HG03460 (cell line): ENCODE results near the gene SDK1.

Source experiments
- ATAC-seq: cut with Tn5 transposase; IDR thresholded peaks from one replicate; pipeline ENCODE4 v1.9.1; 2021; ENCODE audit not compliant: unreplicated experiment

SDK1 gene

GRCh38 chr7:3965794-3966395 lies 664.8 kb downstream of the SDK1 start:
- no peak for ATAC-seq

DNA sequence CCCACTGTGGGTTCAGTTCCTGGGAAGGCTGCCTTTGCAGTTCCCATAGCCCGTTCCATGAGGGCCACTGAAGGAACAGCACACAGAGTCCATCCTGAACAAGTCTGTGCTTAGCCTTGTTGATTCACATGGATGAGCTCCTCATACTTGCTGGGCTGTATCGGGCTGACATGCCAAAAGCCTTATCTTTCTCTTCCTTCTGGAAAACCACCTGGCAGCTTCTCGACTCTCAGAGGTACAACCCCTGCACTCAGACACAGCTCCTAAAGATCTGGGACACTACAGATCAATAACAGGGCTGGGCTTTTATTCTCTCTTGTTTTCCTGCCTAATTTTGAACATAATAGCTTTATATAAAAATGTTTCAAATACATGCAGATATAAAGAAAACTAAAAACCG lies 667.2 kb downstream of the SDK1 start:
- no peak for ATAC-seq

- ATAC-seq = no peak
These were observed 668.2 kb downstream of the SDK1 start for GRCh38 chr7:3969286-3969685.

- ATAC-seq = no peak
These were observed 670.3 kb downstream of the SDK1 start for GRCh38 chr7:3971323-3971722.

GRCh38 chr7:3973264-3973663 lies 672.2 kb downstream of the SDK1 start:
- no peak for ATAC-seq

- ATAC-seq = no peak
These were observed 673.3 kb downstream of the SDK1 start for GRCh38 chr7:3974329-3974728.

DNA sequence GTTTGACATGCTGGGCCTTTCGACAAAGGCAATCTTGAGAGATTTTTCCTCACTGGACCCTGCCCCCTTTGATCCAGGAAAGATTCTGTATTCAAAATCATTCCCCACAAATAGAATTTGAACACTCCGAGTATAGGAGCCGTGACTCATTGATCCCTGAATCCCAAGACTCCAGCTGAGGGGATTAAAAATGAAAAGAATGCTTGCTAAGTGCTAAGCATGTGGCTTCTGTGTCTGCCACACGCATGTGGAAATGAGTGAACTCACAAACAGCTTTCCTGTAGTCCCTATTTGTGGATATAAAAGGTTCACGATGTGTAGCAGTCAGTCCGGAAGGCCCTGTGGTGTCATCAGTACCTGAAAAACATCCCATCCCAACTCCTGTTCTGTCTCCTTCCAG lies 674.3 kb downstream of the SDK1 start:
- ATAC-seq = no peak

DNA sequence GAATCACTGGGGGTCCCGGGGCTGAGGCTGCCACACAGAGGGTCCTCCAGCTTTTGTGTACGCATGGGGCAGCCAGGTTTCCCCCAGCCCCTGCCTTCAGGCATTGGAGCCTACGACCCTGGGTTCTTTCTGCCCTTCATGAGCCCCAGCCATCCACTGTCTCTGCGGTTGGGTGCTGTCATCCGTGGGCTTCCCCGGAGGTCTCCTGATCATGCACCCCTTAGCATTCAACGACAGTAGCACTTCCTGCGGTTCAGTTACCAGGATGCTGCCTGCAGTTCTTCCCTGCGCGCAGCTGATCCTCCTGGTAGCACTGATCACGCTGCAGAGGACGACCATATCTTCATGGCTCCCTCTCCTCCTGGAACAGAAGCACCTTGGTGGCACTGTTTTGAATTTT lies 676.3 kb downstream of the SDK1 start:
- no peak for ATAC-seq

DNA sequence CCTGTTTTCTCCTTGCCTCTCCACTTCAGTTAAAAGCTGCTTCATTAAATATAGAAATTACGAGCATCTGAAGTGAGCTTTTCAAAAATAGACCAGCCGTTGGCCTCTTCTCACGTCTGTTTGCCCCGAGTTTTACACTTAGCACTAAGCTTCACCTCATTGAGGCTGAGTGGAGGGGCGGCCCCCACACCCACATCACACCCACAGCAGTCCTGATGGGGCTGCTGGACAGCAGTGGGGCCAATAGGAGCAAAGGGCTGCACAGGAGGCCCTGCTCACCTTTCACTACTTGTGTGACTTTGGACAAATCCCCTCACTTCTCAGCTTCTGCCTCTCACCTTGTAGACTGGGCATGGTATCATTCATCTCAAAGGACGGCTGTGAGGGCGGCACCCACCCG lies 677.8 kb downstream of the SDK1 start:
- no peak for ATAC-seq

DNA sequence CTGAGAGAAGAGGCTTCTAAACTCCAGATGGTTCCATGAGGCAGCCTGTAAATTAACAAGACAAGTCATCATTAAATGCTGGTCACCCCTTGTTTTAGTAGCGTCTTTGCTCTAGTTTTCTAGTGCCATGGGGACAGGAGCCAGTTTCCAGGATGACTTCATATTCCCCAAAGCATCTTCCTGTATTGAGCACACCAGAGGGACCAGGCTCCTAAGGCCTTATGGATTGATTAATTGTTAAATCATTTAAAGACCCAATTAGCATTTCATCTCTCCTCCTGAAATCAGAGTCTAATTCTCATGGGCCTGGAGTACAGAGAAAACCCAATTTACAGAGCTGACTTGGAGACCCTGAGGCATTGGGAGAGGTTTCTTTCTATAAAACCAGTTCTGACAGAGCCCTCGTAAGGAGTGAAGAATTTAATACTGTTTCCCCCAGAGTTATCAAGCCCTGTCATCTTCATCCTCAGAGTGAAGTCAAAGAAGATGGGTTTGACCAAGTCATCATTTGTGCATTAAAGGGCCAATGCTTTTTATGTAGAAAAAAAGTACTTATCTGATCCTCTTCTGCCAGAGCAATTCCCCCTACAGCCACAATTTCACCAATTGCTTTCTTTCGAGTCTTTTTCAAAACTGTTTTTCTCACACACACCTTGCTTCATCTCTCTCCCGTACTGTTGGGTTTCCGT lies 678.7 kb downstream of the SDK1 start:
- ATAC-seq = no peak

GRCh38 chr7:3980300-3980643 lies 679.2 kb downstream of the SDK1 start:
- no peak for ATAC-seq

DNA sequence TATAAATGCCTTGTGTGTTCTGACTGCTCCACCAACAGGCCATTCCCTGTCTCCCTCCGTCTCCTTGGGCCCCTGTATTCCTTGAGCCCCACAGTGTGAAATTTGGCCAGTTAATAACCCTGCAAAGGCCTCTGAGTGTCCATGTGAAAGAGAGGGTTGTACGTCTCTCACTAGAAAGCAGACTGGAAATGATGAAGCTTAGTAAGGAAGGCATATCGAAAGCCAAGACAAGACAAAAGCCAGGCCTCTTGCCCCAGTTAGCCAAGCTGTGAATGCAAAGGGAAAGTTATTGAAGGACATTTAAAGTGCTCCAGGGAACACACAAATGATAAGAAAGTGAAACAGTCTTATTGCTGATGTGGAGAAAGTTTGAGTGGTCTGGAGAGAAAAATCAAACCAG lies 680.2 kb downstream of the SDK1 start:
- no peak for ATAC-seq

- no peak for ATAC-seq
These were observed 683.4 kb downstream of the SDK1 start for GRCh38 chr7:3984456-3984855.

- no peak for ATAC-seq
These were observed 685.9 kb downstream of the SDK1 start for GRCh38 chr7:3986927-3987326.

GRCh38 chr7:3987426-3987927 lies 686.4 kb downstream of the SDK1 start:
- no peak for ATAC-seq

GRCh38 chr7:3989723-3990122 lies 688.7 kb downstream of the SDK1 start:
- ATAC-seq = no peak

DNA sequence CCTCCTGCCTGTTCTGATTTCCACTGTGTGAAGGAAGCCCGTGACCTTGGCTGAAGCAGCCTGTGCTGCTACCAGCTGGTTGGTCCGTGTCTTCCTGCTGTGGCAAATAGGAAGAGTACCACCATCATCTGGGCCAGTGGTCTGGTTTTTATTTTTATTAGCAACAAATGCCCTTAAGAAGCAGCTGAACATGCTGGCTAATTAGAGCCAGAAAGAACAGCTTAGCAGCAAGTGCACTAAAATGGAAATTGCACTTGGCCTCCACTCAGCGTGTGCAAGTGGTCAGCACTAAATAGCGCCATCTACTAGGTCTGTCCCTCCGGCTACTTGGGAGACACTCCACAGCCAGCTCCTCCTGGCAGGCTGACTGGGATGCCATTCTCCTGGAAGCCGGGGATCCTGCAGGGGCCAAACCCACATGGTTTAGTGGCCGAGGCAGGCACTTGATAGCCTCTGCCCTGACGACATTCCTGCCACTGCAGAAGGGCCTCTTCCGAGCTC lies 690.7 kb downstream of the SDK1 start:
- ATAC-seq = no peak

DNA sequence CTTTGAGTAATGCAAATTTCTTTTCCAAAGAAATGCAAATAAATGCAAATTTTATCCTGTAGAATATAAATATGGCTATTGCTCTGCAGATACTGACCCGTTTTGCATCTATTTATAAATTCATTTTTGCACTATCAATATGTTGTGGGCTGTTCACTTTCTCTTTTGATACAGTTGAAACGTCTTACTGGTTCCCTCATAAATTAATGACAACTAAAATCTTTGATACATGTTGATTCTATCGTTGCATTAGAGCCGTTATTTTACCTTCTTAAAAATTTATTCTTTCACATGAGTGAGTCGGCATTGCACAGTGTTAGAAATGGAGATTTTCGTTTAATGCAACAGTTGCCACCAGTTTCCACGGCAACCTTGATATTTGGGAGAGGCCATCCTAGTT lies 691.8 kb downstream of the SDK1 start:
- no peak for ATAC-seq

- no peak for ATAC-seq
These were observed 693.7 kb downstream of the SDK1 start for GRCh38 chr7:3994764-3995163.

DNA sequence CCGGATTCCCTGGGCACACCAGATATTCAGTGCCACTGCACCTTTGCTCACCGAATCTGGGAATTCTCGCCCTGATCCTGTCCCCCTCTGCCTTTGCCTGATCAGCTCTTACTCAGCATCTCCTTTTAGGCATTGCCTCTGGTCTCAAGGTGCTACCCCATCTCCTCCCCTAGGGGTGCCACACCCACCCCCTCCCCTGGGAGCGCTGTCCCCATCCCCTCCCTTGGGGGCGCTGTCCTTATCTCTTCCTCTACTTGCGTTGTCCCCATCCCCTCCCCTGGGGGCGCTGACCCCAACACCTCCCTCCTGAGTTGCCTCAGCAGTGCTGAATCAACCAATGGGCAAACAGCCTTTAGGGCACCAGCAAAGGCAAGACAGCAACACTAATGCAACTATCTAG lies 694.1 kb downstream of the SDK1 start:
- ATAC-seq = no peak

DNA sequence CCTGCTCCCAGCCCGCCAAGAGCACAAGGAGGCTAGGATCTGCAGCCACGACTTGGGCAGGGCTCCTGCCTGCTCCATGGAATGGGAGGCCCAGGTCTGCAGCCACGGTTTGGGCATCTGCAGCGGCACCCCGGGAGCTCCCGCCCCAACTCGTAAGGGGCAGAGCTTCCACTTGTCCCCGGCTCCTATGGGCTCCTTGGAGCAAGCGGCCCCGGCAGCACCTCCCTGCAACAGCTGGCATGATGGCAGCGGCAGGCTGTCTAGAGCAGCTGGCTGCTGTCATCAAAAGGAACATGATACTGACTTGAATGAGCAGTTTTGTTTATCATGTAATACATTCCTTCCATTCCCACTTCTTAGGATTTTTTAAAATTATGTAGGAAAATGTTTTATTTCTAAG lies 697.0 kb downstream of the SDK1 start:
- ATAC-seq = no peak

GRCh38 chr7:4000139-4000538 lies 699.1 kb downstream of the SDK1 start:
- ATAC-seq = no peak

GRCh38 chr7:4000934-4001333 lies 699.9 kb downstream of the SDK1 start:
- no peak for ATAC-seq
